Measurements from ENCODE around the gene SLC35F2. TPM values are rescaled to one million over a fixed set of nuclear protein-coding genes. Genes with fewer than 3 reads are reported as not detected.
A peak's percentile ranks its signal among the peaks of the same experiment; 100 is the strongest.
"Not testable (repeated sequence)": the region's sequence is repeated elsewhere in the genome, so short reads cannot be mapped to it uniquely, and the experiment has no call there.

The SLC35F2 gene, protein sequence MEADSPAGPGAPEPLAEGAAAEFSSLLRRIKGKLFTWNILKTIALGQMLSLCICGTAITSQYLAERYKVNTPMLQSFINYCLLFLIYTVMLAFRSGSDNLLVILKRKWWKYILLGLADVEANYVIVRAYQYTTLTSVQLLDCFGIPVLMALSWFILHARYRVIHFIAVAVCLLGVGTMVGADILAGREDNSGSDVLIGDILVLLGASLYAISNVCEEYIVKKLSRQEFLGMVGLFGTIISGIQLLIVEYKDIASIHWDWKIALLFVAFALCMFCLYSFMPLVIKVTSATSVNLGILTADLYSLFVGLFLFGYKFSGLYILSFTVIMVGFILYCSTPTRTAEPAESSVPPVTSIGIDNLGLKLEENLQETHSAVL
- 18.0 TPM for polyA plus RNA-seq (2013, experiment 1 of 2; ENCODE audit: insufficient read length)
- 19.4 TPM for polyA plus RNA-seq (2013, experiment 2 of 2; ENCODE audit: insufficient read length)

GRCh38 chr11:107858217-107859070, at the start of gene SLC35F2:
TSS of gene SLC35F2 (minus strand) at chr11:107858787. CDS start at chr11:107858767, 20 bp downstream.
- DNase-seq, result peak; percentile 67

DNA sequence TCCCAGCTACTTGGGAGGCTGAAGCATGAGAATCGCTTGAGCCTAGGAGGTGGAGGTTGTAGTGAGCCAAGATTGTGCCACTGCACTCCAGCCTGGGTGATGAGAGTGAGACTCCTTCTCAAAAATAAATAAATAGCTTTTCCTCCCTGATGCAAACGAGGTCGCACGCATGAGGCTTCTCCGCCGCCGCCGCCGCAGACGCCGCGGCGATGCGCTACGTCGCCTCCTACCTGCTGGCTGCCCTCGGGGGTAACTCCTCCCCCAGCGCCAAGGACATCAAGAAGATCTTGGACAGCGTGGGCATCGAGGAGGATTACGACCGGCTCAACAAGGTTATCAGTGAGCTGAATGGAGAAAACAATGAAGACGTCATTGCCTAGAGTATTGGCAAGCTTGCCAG, 49.6 kb upstream of the SLC35F2 start:
- DNase-seq, result no peak

GRCh38 chr11:107898270-107898669, 39.7 kb upstream of the SLC35F2 start:
- peak; percentile 52 for DNase-seq

- DNase-seq, result no peak
These were observed 23.7 kb upstream of the SLC35F2 start for GRCh38 chr11:107882095-107882820.

GRCh38 chr11:107881471-107881870, 22.9 kb upstream of the SLC35F2 start:
- peak; percentile 12 for DNase-seq

GRCh38 chr11:107876141-107876540, 17.6 kb upstream of the SLC35F2 start:
- DNase-seq, result peak; percentile 15

- DNase-seq, result no peak
These were observed 6.0 kb upstream of the SLC35F2 start for GRCh38 chr11:107864591-107864990.

- no peak for DNase-seq
These were observed 2.1 kb upstream of the SLC35F2 start for GRCh38 chr11:107860688-107861087.

- not testable (repeated sequence) for DNase-seq
These were observed 1.6 kb upstream of the SLC35F2 start for GRCh38 chr11:107860240-107860620.

- DNase-seq, result peak; percentile 9
These were observed 1.1 kb upstream of the SLC35F2 start for GRCh38 chr11:107859459-107860239.

DNA sequence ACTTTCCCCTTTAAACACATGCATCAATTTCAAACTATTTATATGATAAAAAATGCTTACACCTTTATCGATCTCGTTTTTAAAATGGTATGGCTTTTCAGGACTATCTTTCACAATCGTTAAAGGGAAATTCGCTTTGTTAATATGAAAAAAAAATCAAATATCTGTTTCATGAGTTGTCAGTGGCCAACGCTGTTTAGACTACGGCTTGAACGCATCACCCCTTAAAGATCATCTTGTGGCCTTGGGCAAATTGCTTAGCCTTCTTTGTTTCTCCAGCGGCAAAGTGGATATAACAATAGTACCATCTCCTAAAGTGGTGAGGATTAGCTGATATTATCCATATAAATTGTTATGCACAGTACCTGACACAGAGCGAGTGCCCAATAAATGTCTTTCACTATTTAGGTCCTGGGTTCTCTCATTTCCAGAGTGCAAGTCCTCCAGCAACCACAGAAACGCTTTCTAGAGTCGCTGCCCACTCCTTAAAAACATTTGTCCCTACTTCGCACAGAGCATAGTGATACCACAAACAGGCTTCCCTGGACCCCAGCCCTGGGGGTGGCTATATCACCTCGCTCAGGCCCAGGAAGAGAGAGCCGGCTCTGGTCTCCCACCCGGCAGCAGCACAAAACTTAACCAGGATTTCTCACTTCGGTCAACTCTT, 904 bp downstream of the SLC35F2 start:
- peak; percentile 28 for DNase-seq

GRCh38 chr11:107856981-107857517, 1.5 kb downstream of the SLC35F2 start:
- no peak for DNase-seq

DNA sequence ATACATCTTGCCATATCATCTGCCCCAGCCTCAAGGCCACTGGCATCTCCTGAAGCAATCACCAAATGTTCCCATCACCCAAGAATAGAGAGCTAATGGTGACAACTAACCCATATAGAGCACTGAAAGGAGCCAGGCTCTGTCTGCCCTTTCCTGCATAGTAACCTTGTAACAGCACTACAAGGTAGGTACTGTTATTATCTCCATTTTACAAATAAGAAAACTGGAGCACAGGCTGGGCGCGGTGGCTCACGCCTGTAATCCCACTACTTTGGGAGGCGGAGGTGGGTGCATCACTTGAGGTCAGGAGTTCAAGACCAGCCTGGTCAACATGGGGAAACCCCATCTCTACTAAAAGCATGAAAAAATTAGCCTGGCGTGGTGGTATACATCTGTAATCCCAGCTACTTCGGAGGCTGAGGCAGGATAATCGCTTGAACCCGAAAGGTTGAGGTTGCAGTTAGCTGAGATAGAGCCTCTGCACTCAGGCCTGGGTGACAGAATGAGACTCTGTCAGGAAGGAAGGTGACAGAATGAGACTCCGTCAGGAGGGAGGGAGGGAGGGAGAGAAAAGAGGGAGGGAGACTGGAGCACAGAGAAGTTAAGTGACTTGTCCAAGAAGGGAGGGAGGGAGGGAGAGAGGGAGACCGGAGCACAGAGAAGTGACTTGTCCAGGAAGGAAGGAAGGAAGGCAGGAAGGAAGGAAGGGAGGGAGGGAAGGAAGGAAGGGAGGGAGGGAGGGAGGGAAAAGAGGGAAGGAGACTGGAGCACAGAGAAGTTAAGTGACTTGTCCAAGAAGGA, 2.2 kb downstream of the SLC35F2 start:
- no peak for DNase-seq

- no peak for DNase-seq
These were observed 5.5 kb downstream of the SLC35F2 start for GRCh38 chr11:107853070-107853469.

DNA sequence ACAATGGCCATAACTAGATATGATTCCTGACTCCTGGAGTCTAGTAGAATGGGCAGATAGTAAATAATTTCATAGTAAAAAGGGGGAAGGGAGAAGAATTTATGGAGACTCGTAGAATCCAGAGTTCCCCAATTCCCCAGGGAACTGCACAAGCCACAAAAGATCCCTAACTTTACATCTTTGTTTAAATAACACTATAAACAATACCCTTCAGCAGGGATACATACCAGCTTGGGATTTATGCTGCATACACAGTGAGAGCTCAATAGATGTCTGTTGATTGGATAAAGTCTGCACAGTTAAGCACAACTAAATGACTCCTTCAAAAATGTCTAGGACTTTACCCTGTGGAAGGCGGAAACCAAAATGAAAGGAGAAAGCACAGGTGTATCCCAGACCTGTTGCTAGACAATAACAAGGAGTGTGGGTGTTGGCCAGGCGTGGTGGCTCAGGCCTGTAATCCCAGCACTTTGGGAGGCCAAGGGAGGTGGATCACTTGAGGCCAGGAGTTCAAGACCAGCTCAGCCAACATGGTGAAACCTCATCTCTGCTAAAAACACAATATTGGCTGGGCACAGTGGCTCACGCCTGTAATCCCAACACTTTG, 6.8 kb downstream of the SLC35F2 start:
- no peak for DNase-seq

GRCh38 chr11:107849790-107850189, 8.8 kb downstream of the SLC35F2 start:
- DNase-seq, result no peak

- no peak for DNase-seq
These were observed 10.2 kb downstream of the SLC35F2 start for GRCh38 chr11:107848345-107848744.

DNA sequence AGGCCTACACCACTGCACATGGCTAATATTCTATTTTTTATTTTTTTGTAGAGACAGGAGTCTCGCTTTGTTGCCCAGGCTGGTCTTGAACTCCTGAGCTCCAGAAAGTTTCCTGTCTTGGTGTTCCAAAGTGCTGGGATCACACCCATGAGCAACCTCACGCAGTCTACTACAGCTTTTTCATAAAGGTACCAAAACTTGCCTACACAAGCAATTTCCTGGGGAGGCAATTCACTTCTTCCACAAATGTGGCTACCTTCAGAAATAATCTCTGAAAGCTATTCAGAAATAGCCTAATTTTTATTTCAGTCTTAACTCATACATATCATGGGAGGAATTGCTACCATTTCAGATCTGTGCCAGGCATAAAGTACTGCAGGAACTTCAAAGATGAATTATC, 11.4 kb downstream of the SLC35F2 start:
- no peak for DNase-seq

DNA sequence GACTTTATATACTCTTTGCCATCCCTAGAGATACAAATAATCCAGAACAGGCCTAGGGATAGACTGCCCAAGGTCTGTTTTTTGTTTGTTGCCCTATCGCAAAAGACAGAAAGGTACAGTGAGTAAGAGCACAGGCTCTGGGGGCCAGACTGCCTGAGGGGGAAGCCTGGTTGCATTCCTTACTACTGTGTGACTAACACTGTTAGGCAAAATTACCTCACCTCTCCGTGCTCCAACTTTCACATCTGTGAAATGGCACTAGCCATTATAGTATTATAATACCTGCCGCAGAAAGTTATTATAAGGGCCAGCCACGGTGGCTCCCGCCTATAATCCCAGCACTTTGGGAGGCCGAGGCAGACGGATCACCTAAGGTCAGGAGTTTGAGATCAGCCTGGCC, 14.5 kb downstream of the SLC35F2 start:
- peak; percentile 61 for DNase-seq
